KMS-11 (cell line): ENCODE results near the gene U2AF2.

Source experiments
- H2AFZ ChIP-seq: fragments of 200-600 bp; sonication (generic); 2 replicates; pipeline ENCODE4 v1.6.1; 2016; ENCODE audit warnings: antibody characterized with exemption, mixed run types, low read depth
- H3K27ac ChIP-seq: fragments of 200-600 bp; sonication (generic); 2 replicates; pipeline ENCODE4 v1.6.1; 2016; ENCODE audit warnings: mild to moderate bottlenecking, mixed run types
- H3K27me3 ChIP-seq: fragments of 200-600 bp; sonication (generic); 2 replicates; pipeline ENCODE4 v1.6.1; 2017; ENCODE audit warnings: mild to moderate bottlenecking, low read depth, mixed run types, moderate library complexity; ENCODE audit not compliant: insufficient read depth
- H3K36me3 ChIP-seq: fragments of 200-600 bp; sonication (generic); 2 replicates; pipeline ENCODE4 v1.6.1; 2017; ENCODE audit warnings: mild to moderate bottlenecking, mixed run types; ENCODE audit not compliant: insufficient read depth
- H3K4me1 ChIP-seq: fragments of 200-600 bp; sonication (generic); 2 replicates; pipeline ENCODE4 v1.6.1; 2016; ENCODE audit warnings: mild to moderate bottlenecking, low read depth, mixed run types; ENCODE audit not compliant: poor library complexity, severe bottlenecking
- H3K4me2 ChIP-seq: fragments of 200-600 bp; sonication (generic); 2 replicates; pipeline ENCODE4 v1.7.0; 2016; ENCODE audit warnings: mild to moderate bottlenecking, mixed run types
- H3K4me3 ChIP-seq: fragments of 200-600 bp; sonication (generic); IDR thresholded peaks from 2 replicates; pipeline ENCODE4 v1.6.1; 2017; ENCODE audit warnings: low read depth, low read length, mixed read lengths; ENCODE audit not compliant: insufficient read depth
- H3K79me2 ChIP-seq: fragments of 200-600 bp; sonication (generic); 2 replicates; pipeline ENCODE4 v1.6.1; 2016; ENCODE audit warnings: low read depth, mixed run types; ENCODE audit not compliant: insufficient read depth
- H3K9ac ChIP-seq: fragments of 200-600 bp; sonication (generic); 2 replicates; pipeline ENCODE4 v1.6.1; 2016; ENCODE audit warnings: mild to moderate bottlenecking, mixed run types
- H4K20me1 ChIP-seq: fragments of 200-600 bp; sonication (generic); 2 replicates; pipeline ENCODE4 v1.6.1; 2016; ENCODE audit warnings: mild to moderate bottlenecking, mixed run types; ENCODE audit not compliant: insufficient read depth
- CTCF ChIP-seq: fragments of 200-600 bp; sonication (generic); conservative IDR thresholded peaks from 2 replicates; pipeline ENCODE4 v1.6.1; 2017; ENCODE audit warnings: low read depth, mild to moderate bottlenecking, antibody characterized with exemption, low read length, moderate library complexity, mixed read lengths

The U2AF2 gene

GRCh38 chr19:55656552-55656951 is 1.7 kb downstream of the U2AF2 start:
- Histone ChIP-seq H3K27ac (peak overlapping the region; percentile 94), H3K4me3 (no peak overlapping the region), H3K4me1 (peaks cover 22% of the 10 kb centered on the region), H2AFZ (no peak overlapping the region), H3K36me3 (peaks cover 5% of the 10 kb centered on the region; the same call in 1 of the 2 replicates), H3K79me2 (peaks cover 59% of the 10 kb centered on the region), H4K20me1 (peaks cover 5% of the 10 kb centered on the region; the same call in 1 of the 2 replicates), H3K9ac (peak overlapping the region; percentile 95), H3K4me2 (peak overlapping the region; percentile 88), H3K27me3 (no peaks in the 10 kb centered on the region)
- TF ChIP-seq CTCF = no peak

GRCh38 chr19:55656988-55657747 is 2.3 kb downstream of the U2AF2 start:
- no peak for TF ChIP-seq CTCF
- Histone ChIP-seq H4K20me1 (peaks cover 5% of the 10 kb centered on the region; the same call in 1 of the 2 replicates), H3K27ac (no peak overlapping the region)

GRCh38 chr19:55658846-55659459 is 4.1 kb downstream of the U2AF2 start:
- Histone ChIP-seq H3K4me2 (0 out of 2 replicates have a peak overlapping the region, but pooled peaks have one; percentile 2), H2AFZ (no peak overlapping the region), H4K20me1 (peaks cover 16% of the 10 kb centered on the region), H3K27me3 (no peaks in the 10 kb centered on the region), H3K27ac (no peak overlapping the region), H3K9ac (no peak overlapping the region), H3K4me3 (no peak overlapping the region), H3K36me3 (peaks cover 18% of the 10 kb centered on the region; the same call in 1 of the 2 replicates), H3K79me2 (peaks cover 81% of the 10 kb centered on the region), H3K4me1 (peaks cover 22% of the 10 kb centered on the region)
- no peak for TF ChIP-seq CTCF

More at GRCh38 chr19:55656988-55657747, 2.3 kb downstream of the U2AF2 start:
- Histone ChIP-seq H3K36me3 (peaks cover 6% of the 10 kb centered on the region; the same call in 1 of the 2 replicates), H3K4me3 (no peak overlapping the region), H3K27me3 (no peaks in the 10 kb centered on the region), H3K79me2 (peaks cover 64% of the 10 kb centered on the region), H2AFZ (no peak overlapping the region), H3K4me2 (peak overlapping the region; percentile 88), H3K4me1 (peaks cover 22% of the 10 kb centered on the region), H3K9ac (no peak overlapping the region; the same call in 1 of the 2 replicates)

GRCh38 chr19:55659822-55660221 is 5.0 kb downstream of the U2AF2 start:
- Histone ChIP-seq H3K79me2 (peaks cover 90% of the 10 kb centered on the region), H4K20me1 (peaks cover 16% of the 10 kb centered on the region)

More at GRCh38 chr19:55659822-55660221, 5.0 kb downstream of the U2AF2 start:
- Histone ChIP-seq H3K36me3 (peaks cover 18% of the 10 kb centered on the region; the same call in 1 of the 2 replicates), H3K4me2 (no peak overlapping the region), H3K4me1 (peaks cover 22% of the 10 kb centered on the region), H3K4me3 (no peak overlapping the region), H3K27me3 (no peaks in the 10 kb centered on the region), H3K9ac (no peak overlapping the region), H3K27ac (no peak overlapping the region), H2AFZ (no peak overlapping the region)
- TF ChIP-seq CTCF = no peak
